ENCODE results near the gene VCP.
"Not testable (repeated sequence)": the region's sequence is repeated elsewhere in the genome, so short reads cannot be mapped to it uniquely, and the experiment has no call there.

Gene VCP

GRCh38 chr9:35029852-35030251 is 42.6 kb downstream of the VCP start:
- TF ChIP-seq, protein P1, sequence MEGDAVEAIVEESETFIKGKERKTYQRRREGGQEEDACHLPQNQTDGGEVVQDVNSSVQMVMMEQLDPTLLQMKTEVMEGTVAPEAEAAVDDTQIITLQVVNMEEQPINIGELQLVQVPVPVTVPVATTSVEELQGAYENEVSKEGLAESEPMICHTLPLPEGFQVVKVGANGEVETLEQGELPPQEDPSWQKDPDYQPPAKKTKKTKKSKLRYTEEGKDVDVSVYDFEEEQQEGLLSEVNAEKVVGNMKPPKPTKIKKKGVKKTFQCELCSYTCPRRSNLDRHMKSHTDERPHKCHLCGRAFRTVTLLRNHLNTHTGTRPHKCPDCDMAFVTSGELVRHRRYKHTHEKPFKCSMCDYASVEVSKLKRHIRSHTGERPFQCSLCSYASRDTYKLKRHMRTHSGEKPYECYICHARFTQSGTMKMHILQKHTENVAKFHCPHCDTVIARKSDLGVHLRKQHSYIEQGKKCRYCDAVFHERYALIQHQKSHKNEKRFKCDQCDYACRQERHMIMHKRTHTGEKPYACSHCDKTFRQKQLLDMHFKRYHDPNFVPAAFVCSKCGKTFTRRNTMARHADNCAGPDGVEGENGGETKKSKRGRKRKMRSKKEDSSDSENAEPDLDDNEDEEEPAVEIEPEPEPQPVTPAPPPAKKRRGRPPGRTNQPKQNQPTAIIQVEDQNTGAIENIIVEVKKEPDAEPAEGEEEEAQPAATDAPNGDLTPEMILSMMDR (conservative IDR thresholded peaks at IDR 0.05; ENCODE audit: low read length): no peak
- no peak overlapping the region for H3K4me3 ChIP-seq (ENCODE audit: low read length)
- DNase-seq (ENCODE audit: low read depth): no peak

DNA sequence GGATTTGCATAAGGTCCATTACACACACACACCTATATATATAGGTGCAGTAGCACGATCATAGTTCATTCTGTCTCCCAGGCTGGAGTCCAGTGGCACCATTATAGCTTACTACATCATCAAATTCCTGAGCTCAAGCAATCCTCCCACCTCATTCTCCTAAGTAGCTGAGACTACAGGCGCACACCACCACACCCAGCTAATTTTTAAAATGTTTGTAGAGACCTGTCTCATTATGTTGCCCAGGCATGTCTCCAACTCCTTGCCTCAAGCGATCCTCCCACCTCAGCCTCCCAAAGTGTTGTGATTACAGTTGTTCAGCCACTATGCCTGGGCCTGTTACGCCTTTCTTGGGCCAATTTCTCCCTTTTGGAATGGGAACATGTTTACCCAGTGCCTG is 43.2 kb downstream of the VCP start:
- no peak for DNase-seq (ENCODE audit: low read depth)
- TF ChIP-seq, protein P1 (conservative IDR thresholded peaks at IDR 0.05; ENCODE audit: low read length): no peak
- no peak overlapping the region for H3K4me3 ChIP-seq (ENCODE audit: low read length)

GRCh38 chr9:35028341-35028740 is 44.1 kb downstream of the VCP start:
- TF ChIP-seq, protein P1 (conservative IDR thresholded peaks at IDR 0.05; ENCODE audit: low read length): no peak
- no peak overlapping the region for H3K4me3 ChIP-seq (ENCODE audit: low read length)
- no peak for DNase-seq (ENCODE audit: low read depth)

- H3K4me3 ChIP-seq (ENCODE audit: low read length): no peak overlapping the region
- DNase-seq (ENCODE audit: low read depth): no peak
- TF ChIP-seq, protein P1 (conservative IDR thresholded peaks at IDR 0.05; ENCODE audit: low read length): no peak
Observed at GRCh38 chr9:35027860-35028259, 44.6 kb downstream of the VCP start.

GRCh38 chr9:35027374-35027773 is 45.1 kb downstream of the VCP start:
- TF ChIP-seq, protein P1 (conservative IDR thresholded peaks at IDR 0.05; ENCODE audit: low read length): no peak
- no peak overlapping the region for H3K4me3 ChIP-seq (ENCODE audit: low read length)

GRCh38 chr9:35026671-35027070 is 45.8 kb downstream of the VCP start:
- TF ChIP-seq, protein P1 (conservative IDR thresholded peaks at IDR 0.05; ENCODE audit: low read length): no peak
- no peak for DNase-seq (ENCODE audit: low read depth)
- no peak overlapping the region for H3K4me3 ChIP-seq (ENCODE audit: low read length)

More at GRCh38 chr9:35027374-35027773, 45.1 kb downstream of the VCP start:
- no peak for DNase-seq (ENCODE audit: low read depth)

GRCh38 chr9:35023443-35023842 is 49.0 kb downstream of the VCP start:
- DNase-seq (ENCODE audit: low read depth); H3K4me3 ChIP-seq (ENCODE audit: low read length): not testable (repeated sequence)

DNA sequence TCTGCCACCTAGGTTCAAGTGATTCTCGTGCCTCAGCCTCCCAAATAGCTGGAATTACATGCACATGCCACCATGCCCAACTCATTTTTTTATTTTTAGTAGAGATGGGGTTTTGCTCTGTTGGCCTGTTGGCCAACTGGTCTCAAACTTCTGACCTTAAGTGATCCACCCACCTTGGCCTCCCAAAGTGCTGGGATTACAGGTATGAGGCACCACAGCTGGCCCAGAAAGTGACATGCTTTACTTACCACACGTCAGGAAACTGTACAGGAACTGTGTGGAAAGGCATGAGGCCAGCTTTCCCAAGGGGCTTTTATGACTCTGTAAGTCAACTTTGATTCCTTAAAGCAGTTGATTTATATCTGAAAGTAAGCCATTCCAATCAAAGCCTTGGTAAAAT is 57.9 kb downstream of the VCP start:
- DNase-seq (ENCODE audit: low read depth): no peak
- TF ChIP-seq, protein P1 (conservative IDR thresholded peaks at IDR 0.05; ENCODE audit: low read length): no peak
- H3K4me3 ChIP-seq (ENCODE audit: low read length): no peak overlapping the region

Measured in AG10803 (cell line).